GM21447 (cell line): ENCODE results near the gene ARHGAP25.

Experiments used
- ATAC-seq: cut with Tn5 transposase; IDR thresholded peaks from one replicate; pipeline ENCODE4 v1.9.1; 2021; ENCODE audit not compliant: unreplicated experiment

ARHGAP25 gene

DNA sequence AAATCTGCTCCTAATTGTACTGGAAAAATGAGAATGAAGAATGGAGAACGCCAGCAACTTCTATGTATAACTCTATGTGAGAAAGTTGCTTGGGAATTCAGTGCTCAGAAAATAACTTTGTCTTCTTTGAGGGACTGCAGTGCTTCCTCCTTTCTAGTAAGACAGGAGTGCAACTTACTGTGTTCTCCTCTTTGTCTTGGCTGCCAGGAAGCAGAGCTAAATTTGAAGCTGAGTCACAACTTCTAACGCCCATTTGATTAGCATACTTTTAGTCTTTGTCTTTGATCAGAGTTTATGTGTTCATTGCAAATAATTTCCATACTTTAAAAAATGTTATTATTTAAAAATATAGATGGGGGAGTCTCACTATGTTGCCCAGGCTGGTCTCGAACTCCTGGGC lies 6.6 kb downstream of the ARHGAP25 start:
- no peak for ATAC-seq

DNA sequence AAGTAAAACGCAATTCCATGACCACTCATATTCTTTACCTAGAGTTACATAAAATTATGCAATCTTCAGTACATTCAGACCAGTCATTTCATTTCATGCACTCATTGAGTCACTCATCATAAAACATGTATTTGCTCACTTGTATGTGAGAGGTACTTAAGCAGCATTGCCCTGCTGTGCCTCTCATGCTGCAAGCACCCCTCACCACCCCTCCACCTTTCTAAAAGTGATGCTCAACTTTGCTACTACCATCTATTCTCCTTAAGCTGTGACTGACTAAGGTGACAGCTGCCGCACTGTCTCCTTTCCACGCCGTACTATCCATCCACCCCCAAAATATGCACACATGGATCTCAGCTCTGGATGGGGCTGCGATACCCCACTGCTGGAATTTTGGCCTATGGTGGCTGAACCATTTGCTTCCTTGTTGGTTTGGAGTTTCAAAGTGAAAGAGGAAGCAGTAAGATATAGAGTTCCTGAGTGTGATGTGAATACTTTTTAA lies 7.2 kb downstream of the ARHGAP25 start:
- ATAC-seq, result no peak

GRCh38 chr2:68742626-68743415 lies 8.2 kb downstream of the ARHGAP25 start:
- no peak for ATAC-seq

DNA sequence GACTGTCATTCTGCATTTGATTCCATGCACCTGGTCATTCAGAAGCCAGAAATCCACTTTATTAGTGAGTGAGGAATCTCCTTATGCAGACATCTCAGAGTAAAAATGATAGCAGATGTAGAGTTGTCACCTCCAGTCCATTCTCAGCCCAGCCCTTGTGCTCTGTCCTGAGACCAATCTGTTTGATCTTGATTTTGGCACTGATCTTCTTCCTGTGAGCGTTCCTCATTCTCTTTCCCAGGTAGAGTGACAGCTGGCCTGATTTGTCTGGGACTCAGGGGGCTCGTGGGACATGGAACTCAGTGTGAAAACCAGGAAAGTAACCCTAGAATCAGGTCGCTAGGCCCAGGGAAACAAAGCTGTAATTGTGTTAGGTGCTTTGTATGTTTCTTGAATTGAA lies 8.9 kb downstream of the ARHGAP25 start:
- ATAC-seq, result no peak

DNA sequence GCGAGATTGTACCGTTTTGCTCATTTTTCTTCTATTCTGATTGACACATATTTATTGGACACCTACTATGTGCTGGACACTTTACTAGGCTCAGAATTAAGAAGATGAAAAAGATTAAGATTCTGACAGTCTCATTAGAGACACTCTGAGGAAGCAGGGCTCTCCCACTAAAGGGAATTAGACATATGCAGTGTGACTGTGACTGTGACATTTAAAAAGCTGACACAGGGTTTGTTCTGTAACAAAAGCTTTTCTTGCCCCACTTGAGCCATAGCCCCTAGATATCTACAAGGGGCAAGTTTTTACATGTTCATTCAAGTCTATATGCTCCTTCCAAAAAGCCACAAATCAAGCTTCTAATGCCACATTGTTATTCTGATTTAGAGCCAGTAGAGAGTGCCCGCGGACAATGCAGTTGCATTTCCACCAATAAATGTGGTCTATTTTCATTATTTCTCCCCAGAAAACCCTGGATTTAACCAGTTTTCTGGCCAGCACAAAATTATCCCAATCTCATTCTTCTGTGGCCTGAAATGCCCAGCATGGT lies 9.8 kb downstream of the ARHGAP25 start:
- no peak for ATAC-seq

GRCh38 chr2:68745006-68745405 lies 10.4 kb downstream of the ARHGAP25 start:
- no peak for ATAC-seq

DNA sequence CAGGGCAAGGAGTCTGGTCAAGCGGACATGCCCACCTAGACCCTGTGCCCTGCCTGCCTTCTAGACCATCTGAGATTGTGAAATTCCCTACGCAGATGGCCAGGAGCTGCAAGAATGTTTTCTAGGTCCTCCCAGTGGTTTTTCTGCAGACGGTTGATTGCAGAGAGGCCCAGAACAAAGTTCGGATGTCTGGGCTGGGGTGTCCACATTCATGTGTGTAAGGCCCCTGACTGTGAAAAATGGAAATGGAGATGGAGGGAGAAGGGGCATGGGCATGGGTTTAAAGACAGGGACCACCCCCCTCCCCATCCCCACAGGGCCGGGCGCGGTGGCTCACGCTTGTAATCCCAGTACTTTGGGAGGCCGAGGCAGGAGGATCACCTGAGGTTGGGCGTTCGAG lies 11.8 kb downstream of the ARHGAP25 start:
- ATAC-seq, result no peak

GRCh38 chr2:68747413-68747812 lies 12.8 kb downstream of the ARHGAP25 start:
- no peak for ATAC-seq

DNA sequence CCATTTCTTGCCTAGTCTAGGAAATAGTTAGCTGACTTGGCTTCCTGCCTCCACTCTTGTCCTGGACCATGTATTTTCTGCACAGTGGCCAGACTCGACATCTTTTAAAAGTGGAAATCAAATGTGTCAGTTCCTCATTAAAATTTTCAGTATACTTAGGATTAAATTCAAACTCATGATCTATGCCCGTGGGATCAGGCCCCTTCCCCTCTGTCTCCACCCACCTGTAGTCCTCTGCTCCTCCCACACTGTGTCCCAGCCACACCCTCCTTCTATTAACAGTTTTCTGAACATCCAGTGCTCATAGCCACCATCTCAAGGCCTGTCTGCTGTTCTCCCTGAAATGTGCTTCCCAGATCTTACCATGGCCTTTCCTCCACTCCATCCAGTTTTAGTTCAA lies 13.3 kb downstream of the ARHGAP25 start:
- ATAC-seq, result no peak

DNA sequence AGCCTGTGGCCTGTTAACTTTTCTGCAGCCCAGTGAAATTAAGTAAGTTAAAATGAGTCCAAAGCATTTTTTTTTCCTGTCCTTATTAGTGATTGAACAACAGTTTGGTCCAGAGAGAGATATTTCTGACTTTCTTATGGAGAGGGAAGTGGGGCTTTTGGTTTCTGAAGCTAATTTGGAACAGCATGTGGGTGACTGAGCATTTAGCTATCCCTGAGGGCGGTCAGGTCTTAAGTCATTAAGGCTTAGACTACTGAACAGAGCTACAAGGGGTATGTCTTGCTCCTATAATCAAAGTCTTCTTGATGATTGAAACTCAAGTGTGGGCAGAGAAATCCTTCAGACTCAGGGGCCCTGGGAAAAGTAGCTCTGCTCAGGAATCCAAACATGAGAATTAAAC lies 14.0 kb downstream of the ARHGAP25 start:
- no peak for ATAC-seq

- no peak for ATAC-seq
Observed at GRCh38 chr2:68749345-68749744, 14.7 kb downstream of the ARHGAP25 start.

DNA sequence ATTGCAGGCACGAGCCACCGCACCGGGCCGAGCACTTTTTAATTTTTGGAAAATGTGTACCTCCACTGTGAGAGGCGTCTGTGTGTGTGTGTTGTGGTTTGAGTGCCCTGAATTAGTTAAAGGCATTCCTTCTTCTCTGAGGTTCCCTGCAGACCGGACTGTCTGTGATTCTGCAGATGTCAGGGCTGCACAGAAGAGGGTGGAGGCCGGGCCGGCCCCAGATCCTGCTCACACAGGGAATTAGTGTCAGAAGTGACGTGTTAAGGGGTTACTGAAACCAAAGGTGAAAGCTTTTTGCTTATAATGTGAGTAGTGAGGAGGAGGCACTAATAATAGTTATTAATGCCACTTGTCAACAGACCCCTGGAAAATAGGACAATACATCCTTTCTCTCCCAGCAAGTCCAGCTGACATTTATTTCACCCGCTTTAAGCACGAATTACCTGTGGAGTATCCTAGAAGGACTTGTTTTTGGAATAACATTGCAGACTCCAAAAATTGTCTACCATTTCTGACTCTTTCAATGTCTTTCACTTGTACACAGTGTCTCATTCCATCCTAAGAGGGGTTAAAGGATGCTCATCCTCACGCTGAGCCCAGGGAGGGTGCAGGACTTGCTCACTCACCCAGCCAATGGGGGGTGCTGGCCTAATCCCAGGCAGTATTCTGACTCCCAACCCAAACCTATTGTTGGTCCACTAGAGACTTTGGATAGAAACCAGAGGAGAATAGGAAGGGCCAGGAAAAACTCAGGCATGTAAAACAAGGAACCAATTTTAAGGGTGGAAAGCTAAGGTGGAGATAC lies 16.2 kb downstream of the ARHGAP25 start:
- no peak for ATAC-seq

DNA sequence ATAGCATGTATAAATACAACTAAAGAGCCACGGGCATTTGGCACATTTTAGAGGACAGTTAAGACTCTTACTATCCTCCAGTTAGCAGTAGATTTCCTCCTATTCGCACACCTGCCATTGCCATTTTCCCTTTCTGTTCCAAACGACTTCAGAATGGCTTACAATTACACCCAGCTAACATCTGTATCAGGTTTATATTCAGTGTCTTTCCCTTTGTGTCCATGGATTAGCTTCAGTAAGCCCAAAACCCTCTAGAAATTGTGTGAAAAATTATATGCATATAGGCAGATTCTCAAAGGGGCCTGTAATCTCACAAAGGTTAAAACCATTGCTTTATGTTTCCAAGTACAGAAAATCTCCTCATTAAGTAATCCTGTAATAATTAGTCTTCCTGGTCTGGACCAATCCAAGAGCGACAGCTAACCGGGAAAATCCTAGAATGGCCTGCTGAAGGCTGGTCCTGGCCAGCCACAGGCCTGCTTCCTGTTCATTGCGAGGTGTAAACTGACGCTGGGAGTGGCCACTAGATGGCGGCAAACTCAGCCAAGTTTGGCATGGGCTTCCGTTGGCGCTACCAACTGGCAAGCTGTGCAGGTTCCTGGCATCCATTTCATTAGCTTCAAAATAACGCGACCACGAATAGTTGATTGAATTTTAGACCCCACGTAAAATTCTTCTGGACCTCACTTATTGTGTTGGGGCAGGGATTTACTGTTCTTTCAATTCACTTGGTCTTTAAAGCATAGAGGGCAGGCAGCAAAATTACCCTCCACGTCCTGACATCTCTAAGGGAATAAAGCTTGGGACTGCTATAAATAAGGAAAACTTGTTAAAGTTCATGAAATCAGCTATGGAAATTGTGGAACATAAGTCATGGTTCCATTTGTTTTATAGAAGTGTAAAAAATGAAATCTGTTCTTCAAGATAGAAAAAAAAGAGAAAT lies 17.1 kb downstream of the ARHGAP25 start:
- peak; percentile 80 for ATAC-seq

DNA sequence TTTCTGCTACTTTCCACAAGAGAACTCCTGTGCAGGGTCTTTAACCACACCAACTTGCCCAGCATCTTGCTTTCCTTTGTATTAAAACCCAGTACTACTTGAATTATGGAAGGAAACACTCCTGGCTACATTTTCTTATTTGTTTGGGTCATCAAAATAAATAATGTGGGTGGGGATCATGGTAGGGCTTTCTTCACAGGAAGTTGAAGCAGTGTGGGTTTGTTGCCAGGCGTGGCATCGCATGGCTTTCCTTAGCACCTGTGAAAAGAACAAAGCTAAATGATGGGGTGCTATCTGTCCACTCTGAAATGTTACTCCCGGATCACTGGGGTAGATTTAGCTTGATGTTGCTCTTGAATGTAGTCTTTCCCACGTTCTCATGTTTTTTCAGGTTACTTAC lies 18.7 kb downstream of the ARHGAP25 start:
- ATAC-seq, result no peak

DNA sequence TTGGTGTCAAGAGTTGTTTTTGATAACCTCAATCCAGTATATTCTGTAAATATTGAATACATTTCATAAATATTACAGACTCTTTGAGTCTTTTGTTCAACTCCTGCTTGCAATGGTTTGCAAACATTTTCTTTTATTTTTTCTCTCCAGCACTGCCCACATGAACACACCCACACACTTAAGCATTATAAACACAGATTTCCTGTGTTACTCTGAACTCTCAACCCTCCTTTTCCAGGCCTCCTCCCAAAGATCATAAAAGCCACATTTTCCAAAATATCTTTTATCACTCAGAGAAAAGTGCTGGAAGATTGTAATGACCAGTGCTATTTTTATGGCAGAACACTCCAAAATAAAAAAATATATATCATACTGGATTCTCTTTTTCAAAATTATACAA lies 20.5 kb downstream of the ARHGAP25 start:
- no peak for ATAC-seq

DNA sequence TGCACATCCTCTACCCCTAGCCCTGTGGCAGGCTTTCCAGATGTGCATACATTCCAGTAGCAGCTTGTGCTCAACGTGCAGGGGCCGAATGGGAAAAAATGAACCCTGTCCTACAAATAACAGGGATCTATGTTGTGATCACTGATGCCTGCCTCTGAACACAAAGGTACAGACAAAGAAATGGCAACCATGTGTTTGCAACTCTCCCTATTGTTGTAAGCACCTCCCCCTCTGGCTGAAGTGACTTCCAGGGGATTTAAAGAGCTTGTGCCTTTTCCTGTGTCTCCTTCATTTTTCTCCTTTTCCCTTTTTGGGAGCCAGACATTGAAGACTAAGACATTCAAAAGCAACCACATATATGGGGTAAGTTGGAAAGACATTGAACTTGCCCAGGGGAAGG lies 21.6 kb downstream of the ARHGAP25 start:
- no peak for ATAC-seq

DNA sequence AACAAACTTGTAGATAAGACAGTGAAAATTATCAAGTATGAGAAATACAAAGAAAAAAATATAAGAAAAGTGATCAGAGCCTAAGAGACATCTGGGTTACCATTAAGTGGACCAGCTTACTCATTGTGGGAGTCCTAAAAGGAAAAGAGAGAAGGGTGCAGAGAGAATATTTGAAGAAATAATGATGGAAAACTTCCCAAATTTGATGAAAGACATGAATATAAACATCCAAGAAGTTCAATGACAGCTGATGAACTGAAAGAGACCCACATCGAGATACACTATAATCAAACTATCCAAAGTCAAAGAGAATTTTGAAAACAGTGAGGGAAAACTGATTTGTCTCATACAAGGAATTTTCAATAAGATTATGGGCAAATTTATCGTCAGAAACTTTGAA lies 22.5 kb downstream of the ARHGAP25 start:
- ATAC-seq, result no peak

- ATAC-seq, result no peak
Observed at GRCh38 chr2:68762100-68762499, 27.5 kb downstream of the ARHGAP25 start.

DNA sequence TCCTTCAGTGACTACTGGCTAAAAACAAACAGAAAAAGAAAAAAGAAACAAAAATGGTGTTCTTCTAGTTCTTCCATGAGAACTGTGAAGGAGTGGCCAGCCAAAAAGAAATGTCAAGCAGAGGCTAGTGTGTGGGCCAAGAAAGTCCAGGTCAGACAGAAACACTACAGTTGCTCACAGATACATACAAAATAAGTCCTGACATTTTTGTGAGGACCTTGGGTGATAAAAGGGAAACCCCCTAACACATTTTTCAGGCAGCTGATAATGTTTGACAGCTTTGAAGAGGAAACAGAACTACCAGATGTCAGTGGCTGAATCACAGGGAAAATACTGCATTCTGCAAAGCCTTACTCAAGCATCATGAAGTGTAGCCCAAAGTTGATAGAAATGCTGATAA lies 28.1 kb downstream of the ARHGAP25 start:
- ATAC-seq, result peak; percentile 55

DNA sequence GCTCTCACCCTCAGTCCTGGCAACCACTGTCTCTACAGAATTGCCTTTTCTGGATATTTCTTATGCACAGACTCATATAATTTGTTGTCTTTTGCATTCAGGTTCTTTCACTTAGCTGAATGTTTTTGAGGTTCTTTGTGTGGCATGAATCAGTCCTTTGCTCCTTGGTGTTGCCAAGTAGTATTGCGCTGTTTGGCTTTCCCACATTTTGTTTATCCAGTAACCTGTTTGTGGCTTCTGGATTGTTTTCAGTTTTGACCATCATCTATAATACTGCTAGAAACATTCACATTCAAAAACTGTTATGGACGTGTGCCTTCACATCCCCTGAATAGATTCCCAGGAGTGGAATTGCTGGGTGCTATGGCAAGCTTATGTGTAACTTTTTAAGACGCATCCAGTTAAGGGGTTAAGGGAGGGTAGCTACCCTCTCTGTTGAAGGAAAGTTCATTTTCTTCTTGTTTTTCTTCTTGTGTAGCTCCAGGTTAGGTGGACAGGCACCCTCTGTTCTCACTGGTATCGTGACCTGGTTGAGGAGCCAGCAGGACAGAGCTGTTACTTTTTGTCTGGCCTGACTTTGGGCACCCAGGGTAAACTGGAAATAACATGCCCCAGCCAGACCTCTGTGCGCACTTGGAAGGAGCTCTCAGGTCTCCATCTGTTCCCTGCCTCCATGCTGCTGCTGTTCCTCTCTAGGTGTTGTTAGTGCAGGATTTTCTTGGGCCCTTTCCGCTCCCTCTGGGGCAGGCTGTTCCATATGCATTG lies 29.6 kb downstream of the ARHGAP25 start:
- no peak for ATAC-seq
